Measurements from ENCODE around the gene FAM118B.

Gene FAM118B

GRCh38 chr11:126311401-126312291 lies 100.1 kb downstream of the FAM118B start:
- no peak for DNase-seq (ENCODE audit: low read depth)
